ENCODE results near the gene TNRC18.
"Not testable (repeated sequence)": the region's sequence is repeated elsewhere in the genome, so short reads cannot be mapped to it uniquely, and the experiment has no call there.

The TNRC18 gene

GRCh38 chr7:5287802-5288201 is 135.8 kb downstream of the TNRC18 start:
- DNase-seq: no peak

GRCh38 chr7:5287373-5287772 is 136.3 kb downstream of the TNRC18 start:
- DNase-seq: not testable (repeated sequence)

- no peak for DNase-seq
Measured at GRCh38 chr7:5286933-5287332, 136.7 kb downstream of the TNRC18 start.

- DNase-seq: peak in 1 of 5 experiments; percentile 30
Measured at GRCh38 chr7:5284304-5285281, 139.0 kb downstream of the TNRC18 start.

GRCh38 chr7:5283421-5284303 is 140.0 kb downstream of the TNRC18 start:
- DNase-seq: no peak

- peak in 1 of 5 experiments; percentile 22 for DNase-seq
Measured at GRCh38 chr7:5282543-5283316, 140.9 kb downstream of the TNRC18 start, which contains the start of gene SLC29A4. Gene SLC29A4, plus strand, starts transcription at chr7:5282943. Its CDS starts 4,874 bp downstream, at chr7:5287817.

GRCh38 chr7:5281598-5282500 is 141.8 kb downstream of the TNRC18 start:
- DNase-seq: not testable (repeated sequence)

- no peak for DNase-seq
Measured at GRCh38 chr7:5279734-5280133, 143.9 kb downstream of the TNRC18 start.

GRCh38 chr7:5278766-5279165 is 144.9 kb downstream of the TNRC18 start:
- DNase-seq: no peak

GRCh38 chr7:5276611-5277010 is 147.0 kb downstream of the TNRC18 start:
- no peak for DNase-seq

GRCh38 chr7:5276123-5276522 is 147.5 kb downstream of the TNRC18 start:
- DNase-seq: not testable (repeated sequence)

- DNase-seq: not testable (repeated sequence)
Measured at GRCh38 chr7:5275510-5275909, 148.1 kb downstream of the TNRC18 start.

GRCh38 chr7:5274985-5275431 is 148.6 kb downstream of the TNRC18 start:
- not testable (repeated sequence) for DNase-seq

GRCh38 chr7:5274441-5274840 is 149.2 kb downstream of the TNRC18 start:
- DNase-seq: no peak

- DNase-seq: not testable (repeated sequence)
Measured at GRCh38 chr7:5273831-5274405, 149.7 kb downstream of the TNRC18 start.

- no peak for DNase-seq
Measured at GRCh38 chr7:5270788-5271187, 152.8 kb downstream of the TNRC18 start.

GRCh38 chr7:5269992-5270657 is 153.5 kb downstream of the TNRC18 start:
- not testable (repeated sequence) for DNase-seq

- DNase-seq: not testable (repeated sequence)
Measured at GRCh38 chr7:5267829-5268228, 155.8 kb downstream of the TNRC18 start.

GRCh38 chr7:5266191-5267028 is 157.2 kb downstream of the TNRC18 start:
- no peak for DNase-seq

Measured in T-helper 2 cell (primary cell).